Epidermal melanocyte (primary cell): ENCODE data around the gene NOS1AP.
"Not testable (repeated sequence)": the region's sequence is repeated elsewhere in the genome, so short reads cannot be mapped to it uniquely, and the experiment has no call there.

Experiments
- DNase-seq: peaks from one replicate; pipeline ENCODE4 v3.0.0; 2011; ENCODE audit warnings: low spot score; ENCODE audit not compliant: insufficient read length

Gene NOS1AP

GRCh38 chr1:162396201-162396906, 326.9 kb downstream of the NOS1AP start:
- DNase-seq: no peak

GRCh38 chr1:162397039-162397448, 327.6 kb downstream of the NOS1AP start:
- DNase-seq: no peak

- no peak for DNase-seq
Observed at GRCh38 chr1:162397943-162398560, 328.6 kb downstream of the NOS1AP start.

GRCh38 chr1:162398999-162399580, 329.6 kb downstream of the NOS1AP start:
- no peak for DNase-seq

DNA sequence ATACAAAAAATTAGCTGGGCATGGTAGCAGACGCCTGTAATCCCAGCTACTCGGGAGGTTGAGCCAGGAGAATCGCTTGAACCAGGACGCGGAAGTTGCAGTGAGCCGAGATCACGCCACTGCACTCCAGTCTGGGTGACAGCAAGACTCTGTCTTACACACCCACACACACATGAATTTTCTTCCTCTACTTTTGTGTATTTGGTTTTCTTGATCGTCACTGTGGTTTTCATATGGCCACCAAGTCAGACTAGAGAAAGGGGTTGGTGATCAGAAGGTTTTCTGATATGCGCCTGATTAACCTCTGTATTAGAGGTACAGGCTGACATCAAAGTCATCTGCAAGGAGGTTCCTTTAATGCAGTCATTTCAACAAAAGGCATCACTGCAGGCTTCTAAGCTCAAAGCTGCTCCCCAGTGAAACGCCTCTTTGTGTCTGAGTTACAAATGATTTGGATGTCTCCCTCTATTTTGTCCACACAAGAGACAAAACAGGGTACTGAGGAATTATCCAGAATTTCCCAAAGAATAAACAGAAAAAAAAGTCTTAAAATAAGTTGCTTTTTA, 331.4 kb downstream of the NOS1AP start:
- no peak for DNase-seq

DNA sequence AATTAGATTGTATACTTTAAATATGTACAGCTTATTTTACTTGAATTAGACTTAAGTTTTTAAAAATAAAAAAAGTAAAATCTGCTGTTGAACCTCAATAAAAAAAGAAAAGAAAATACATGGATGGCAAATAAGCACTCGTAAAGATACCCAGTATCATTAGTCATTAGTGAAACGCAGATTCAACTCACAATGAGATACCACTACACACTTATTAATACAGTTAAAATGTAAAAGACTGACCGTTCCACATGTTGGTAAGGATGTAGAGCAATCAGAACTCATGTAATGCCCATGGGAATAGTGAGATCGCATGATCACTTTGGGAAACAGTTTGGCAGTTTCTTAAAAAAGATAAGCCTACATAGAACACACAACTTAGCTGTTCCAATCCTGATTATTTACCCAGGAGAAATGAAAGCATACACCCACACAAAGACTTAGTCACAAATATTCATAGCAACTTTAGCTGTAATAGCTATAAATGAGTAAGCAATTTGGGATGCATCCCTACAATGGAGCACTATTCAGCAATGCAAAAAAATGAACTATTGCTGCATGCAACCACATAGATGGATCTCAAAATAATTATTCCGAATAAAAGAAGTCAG, 335.2 kb downstream of the NOS1AP start:
- DNase-seq: no peak

DNA sequence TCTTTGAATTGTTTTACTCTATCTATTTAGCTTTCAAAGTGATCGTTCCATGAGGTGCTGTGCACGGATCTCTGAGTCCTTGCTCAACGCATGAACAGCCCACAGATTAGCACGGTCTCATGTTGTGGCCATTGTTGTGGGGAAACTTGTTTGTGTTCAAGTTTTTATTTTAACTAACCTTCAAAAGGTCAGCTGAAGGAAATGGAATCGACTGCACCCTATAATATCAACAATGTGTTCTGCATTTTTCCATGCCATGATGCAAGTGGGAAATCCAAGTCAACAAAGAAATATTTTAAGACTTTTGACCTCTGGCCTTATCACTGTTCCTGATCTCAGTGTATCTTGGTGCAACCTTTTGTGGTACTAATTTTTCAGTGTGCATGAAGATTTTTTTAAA, 336.3 kb downstream of the NOS1AP start:
- DNase-seq: no peak

- DNase-seq: no peak
Observed at GRCh38 chr1:162406811-162407210, 337.3 kb downstream of the NOS1AP start.

- no peak for DNase-seq
Observed at GRCh38 chr1:162407539-162407938, 338.0 kb downstream of the NOS1AP start.

DNA sequence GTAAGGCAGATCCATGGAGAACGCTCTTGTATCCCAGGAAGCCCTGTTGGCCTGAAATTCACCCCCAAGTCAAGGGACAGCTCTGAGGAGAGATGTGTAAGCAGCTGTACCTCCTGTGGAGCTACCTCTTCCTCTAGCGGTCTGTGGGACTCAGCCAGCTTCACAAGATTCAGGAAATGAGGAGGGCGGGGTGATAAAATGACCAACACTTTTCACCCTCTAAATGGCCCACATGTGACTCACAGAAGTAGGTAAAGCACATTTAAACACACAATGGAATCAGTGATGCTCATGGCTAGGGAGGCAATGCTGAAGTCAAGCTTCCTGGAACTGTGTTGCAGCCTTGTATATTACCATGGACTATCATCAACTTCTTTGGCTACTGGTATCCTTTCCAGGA, 342.5 kb downstream of the NOS1AP start, which contains the start of gene SH2D1B:
TSS of gene SH2D1B (minus strand) at position 135 of the 400 bp plus-strand sequence. CDS start at position 15, 120 bp downstream.
- DNase-seq: no peak

- DNase-seq: no peak
Observed at GRCh38 chr1:162416215-162416614, 346.7 kb downstream of the NOS1AP start.

DNA sequence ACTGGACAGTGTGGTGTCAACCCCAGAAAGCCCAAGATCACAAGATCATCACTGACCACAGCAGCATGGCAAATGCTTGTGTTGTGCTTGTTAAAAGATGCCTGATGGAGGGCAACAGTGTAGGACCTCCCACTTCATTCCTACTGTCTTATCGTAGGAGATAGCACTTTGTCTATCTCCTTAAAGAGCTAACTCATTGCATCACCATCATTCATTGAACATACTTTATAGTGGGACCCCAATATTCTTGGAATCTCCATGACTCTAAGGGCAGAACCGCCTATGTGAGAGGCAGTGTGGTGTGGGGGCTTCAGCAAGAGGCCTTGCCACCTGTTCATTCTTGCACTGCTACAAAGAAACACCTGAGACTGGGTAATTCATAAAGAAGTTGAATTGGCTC, 347.4 kb downstream of the NOS1AP start:
- no peak for DNase-seq

- no peak for DNase-seq
Observed at GRCh38 chr1:162417650-162418049, 348.2 kb downstream of the NOS1AP start.

DNA sequence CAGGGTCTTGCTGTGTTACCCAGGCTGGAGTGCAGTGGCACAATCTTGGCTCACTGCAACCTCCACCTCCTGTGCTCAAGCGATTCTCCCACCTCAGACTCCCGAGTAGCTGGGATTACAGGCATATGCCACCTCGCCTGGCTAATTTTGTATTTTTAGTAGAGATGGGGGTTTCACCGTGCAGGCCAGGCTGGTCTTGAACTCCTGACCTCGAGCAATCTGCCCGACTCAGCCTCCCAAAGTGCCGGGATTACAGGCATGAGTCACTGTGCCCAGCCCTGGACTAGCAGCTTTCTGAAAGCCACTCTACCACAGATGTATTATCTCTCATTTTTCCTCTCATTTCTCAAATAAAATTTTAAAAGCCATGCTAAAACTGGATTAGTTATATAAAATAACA, 349.1 kb downstream of the NOS1AP start:
- not testable (repeated sequence) for DNase-seq

DNA sequence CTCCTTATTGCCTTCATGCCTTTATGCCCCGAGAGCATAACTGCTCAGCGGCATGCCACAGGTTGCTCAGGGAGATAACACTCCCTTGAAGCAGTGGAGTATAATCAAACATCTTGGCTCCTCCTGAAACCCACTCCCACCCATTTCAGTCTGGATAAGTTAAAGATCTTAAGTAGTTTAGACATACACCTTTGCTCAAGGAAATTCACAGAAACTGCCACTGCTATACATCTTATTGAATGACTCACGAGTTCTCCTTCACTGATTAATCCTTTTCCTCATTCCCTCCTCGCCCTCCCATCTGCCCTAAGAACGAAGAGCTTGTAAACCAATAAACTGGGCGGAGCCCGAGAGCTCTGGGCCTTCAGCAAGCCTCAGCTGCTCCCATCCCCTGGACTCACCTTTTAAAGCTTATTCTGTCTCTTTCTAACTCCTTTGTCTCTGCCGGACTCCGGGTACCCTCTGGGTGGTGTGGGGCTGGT, 350.0 kb downstream of the NOS1AP start:
- not testable (repeated sequence) for DNase-seq
